Peyer's patch (tissue), 4 donors: ENCODE measurements around the gene PTBP2. TPM values are rescaled to one million over a fixed set of nuclear protein-coding genes. Genes with fewer than 3 reads are reported as not detected.

Experiments used
- DNase-seq, 3 donors: peaks; one replicate each; pipeline ENCODE4 v3.0.0-alpha.2; 2017 to 2019
- H3K27ac ChIP-seq, 4 donors: fragments of 200-600 bp; sonication (generic); one replicate each; pipeline ENCODE4 v1.5.1; 2016 to 2019
- H3K27me3 ChIP-seq, 2 donors: fragments of 200-600 bp; sonication (generic); one replicate each; pipeline ENCODE4 v1.5.1; 2019
- H3K36me3 ChIP-seq, 3 donors: fragments of 200-600 bp; sonication (generic); one replicate each; pipeline ENCODE4 v1.5.1; 2016 to 2019
- H3K4me1 ChIP-seq, 4 donors: fragments of 200-600 bp; sonication (generic); one replicate each; pipeline ENCODE4 v1.5.1; 2016 to 2019
- H3K4me3 ChIP-seq, 4 donors: fragments of 200-600 bp; sonication (generic); 1 replicate in 3 of 4; 2 replicates in 1 of 4; pipeline ENCODE4 v1.5.1; 2016 to 2019; ENCODE audit warnings: mild to moderate bottlenecking in 1 of 4
- H3K9me3 ChIP-seq, 4 donors: fragments of 200-600 bp; sonication (generic); one replicate each; pipeline ENCODE4 v1.5.1; 2016 to 2019; ENCODE audit warnings: mild to moderate bottlenecking in 1 of 4
- CTCF ChIP-seq, 6 experiments: fragments of 450-650 bp in 4 of 6; fragments of 200-600 bp in 2 of 6; sonication (generic) in 1 of 6; IDR thresholded peaks; one replicate each; pipeline ENCODE4 v1.5.1; 2017 to 2019; ENCODE audit warnings: antibody characterized with exemption in 6 of 6, mild to moderate bottlenecking in 3 of 6, moderate library complexity in 1 of 6
- POLR2A ChIP-seq, 2 donors: fragments of 450-650 bp; IDR thresholded peaks; one replicate each; pipeline ENCODE4 v1.5.1; 2017; ENCODE audit warnings: antibody characterized with exemption in 2 of 2, mild to moderate bottlenecking in 2 of 2, moderate library complexity in 2 of 2
- total RNA-seq, 4 donors: library from RNA; depleted of rRNA; stranded (reverse); fragments of >200 nt; gene quantifications; one replicate each; pipeline ENCODE4 v1.1.0, GENCODE V29; 2016

PTBP2 gene
- total RNA-seq, 4 donors from 2014 or later: 20.3 to 55.1 (median 31.7) TPM

- no peak overlapping the region for H3K4me3 ChIP-seq
- H3K9me3 ChIP-seq: no peaks in the 10 kb centered on the region
- H3K4me1 ChIP-seq: no peaks in the 10 kb centered on the region
- H3K27me3 ChIP-seq: no peaks in the 10 kb centered on the region
- no peak overlapping the region for H3K27ac ChIP-seq
- DNase-seq: no peak
- TF ChIP-seq POLR2A (IDR thresholded peaks at IDR 0.05) (no peak), CTCF (IDR thresholded peaks at IDR 0.05) (no peak)
- no peaks in the 10 kb centered on the region for H3K36me3 ChIP-seq
Measured at GRCh38 chr1:96820671-96821070, 99.1 kb downstream of the PTBP2 start.

GRCh38 chr1:96825231-96825630 is 103.6 kb downstream of the PTBP2 start:
- H3K4me1 ChIP-seq: no peaks in the 10 kb centered on the region
- no peaks in the 10 kb centered on the region for H3K27me3 ChIP-seq
- H3K4me3 ChIP-seq: no peak overlapping the region
- no peak for DNase-seq
- no peaks in the 10 kb centered on the region for H3K9me3 ChIP-seq
- no peak overlapping the region for H3K27ac ChIP-seq
- TF ChIP-seq CTCF (IDR thresholded peaks at IDR 0.05) (no peak), POLR2A (IDR thresholded peaks at IDR 0.05) (no peak)
- no peaks in the 10 kb centered on the region for H3K36me3 ChIP-seq

GRCh38 chr1:96825950-96826576 is 104.5 kb downstream of the PTBP2 start:
- H3K27me3 ChIP-seq: no peaks in the 10 kb centered on the region
- H3K27ac ChIP-seq: no peak overlapping the region
- H3K4me3 ChIP-seq: no peak overlapping the region
- TF ChIP-seq CTCF (IDR thresholded peaks at IDR 0.05): no peak
- no peak for TF ChIP-seq POLR2A (IDR thresholded peaks at IDR 0.05)
- H3K9me3 ChIP-seq: no peaks in the 10 kb centered on the region
- no peak for DNase-seq
- H3K4me1 ChIP-seq: no peaks in the 10 kb centered on the region
- H3K36me3 ChIP-seq: no peaks in the 10 kb centered on the region

GRCh38 chr1:96833376-96833775 is 111.8 kb downstream of the PTBP2 start:
- H3K27me3 ChIP-seq: no peaks in the 10 kb centered on the region
- H3K9me3 ChIP-seq: no peaks in the 10 kb centered on the region
- no peaks in the 10 kb centered on the region for H3K36me3 ChIP-seq
- H3K27ac ChIP-seq: no peak overlapping the region
- DNase-seq: no peak
- no peaks in the 10 kb centered on the region for H3K4me1 ChIP-seq
- no peak for TF ChIP-seq CTCF (IDR thresholded peaks at IDR 0.05)
- TF ChIP-seq POLR2A (IDR thresholded peaks at IDR 0.05): no peak
- no peak overlapping the region for H3K4me3 ChIP-seq

- no peak overlapping the region for H3K27ac ChIP-seq
- no peaks in the 10 kb centered on the region for H3K27me3 ChIP-seq
- TF ChIP-seq POLR2A (IDR thresholded peaks at IDR 0.05) (no peak), CTCF (IDR thresholded peaks at IDR 0.05) (no peak)
- DNase-seq: no peak
- no peaks in the 10 kb centered on the region for H3K4me1 ChIP-seq
- no peaks in the 10 kb centered on the region for H3K9me3 ChIP-seq
- H3K4me3 ChIP-seq: no peak overlapping the region
- no peaks in the 10 kb centered on the region for H3K36me3 ChIP-seq
Measured at GRCh38 chr1:96834986-96835385, 113.4 kb downstream of the PTBP2 start.
